NCI-H1105 treated with DMSO at 0.1 percent for 48 hours (cell line): ENCODE measurements around the gene LHCGR.
"Not testable (repeated sequence)": the region's sequence is repeated elsewhere in the genome, so short reads cannot be mapped to it uniquely, and the experiment has no call there.

Experiments used
- DNase-seq: peaks from one replicate; lab custom pipeline; 2025; lab: John Stamatoyannopoulos, UW

Gene LHCGR

DNA sequence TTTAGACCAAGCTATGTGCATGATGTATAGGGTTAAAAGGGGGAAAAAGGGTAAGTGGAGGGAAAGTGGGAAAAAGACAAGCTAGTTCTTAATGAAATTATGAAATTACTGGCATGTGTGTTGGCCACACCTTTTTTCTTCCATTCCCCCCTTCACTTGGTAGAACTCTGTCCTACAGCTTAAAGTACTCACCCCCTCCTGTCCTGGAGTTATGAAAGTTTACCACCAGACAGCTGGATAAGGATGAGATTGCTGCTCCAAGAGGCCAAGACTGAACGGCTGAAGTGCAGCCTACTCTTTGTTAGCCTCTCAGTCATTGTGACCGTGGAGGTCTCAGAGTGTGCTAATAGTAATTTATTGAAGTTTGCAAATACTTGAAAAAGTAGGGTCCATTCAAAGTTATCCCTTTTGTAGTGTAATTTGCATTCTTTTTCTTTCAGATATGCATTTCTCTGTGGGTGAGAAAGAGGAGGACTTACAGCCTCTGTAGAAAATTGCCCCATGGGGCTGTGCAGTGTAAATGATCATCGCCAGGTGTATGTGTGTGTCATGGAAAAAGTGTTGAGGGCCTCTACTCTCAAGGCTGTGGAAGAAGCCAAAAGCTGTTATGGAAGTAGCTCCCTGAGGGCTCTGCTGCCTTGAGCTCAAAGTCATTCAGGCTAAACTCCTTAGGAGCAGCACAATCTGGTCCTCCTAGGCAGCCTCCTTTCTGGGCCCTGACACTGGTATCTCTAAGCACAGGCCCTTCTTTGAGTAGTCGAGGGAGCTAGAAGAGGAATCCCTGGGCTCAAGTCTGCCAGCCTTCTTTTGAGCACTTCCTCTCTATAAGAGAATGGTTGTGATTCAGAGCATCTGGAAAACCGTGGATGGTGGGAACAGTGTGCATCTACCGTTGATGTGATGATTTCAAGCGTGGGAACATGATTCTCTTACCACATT lies 46.2 kb downstream of the LHCGR start:
- DNase-seq, result no peak

DNA sequence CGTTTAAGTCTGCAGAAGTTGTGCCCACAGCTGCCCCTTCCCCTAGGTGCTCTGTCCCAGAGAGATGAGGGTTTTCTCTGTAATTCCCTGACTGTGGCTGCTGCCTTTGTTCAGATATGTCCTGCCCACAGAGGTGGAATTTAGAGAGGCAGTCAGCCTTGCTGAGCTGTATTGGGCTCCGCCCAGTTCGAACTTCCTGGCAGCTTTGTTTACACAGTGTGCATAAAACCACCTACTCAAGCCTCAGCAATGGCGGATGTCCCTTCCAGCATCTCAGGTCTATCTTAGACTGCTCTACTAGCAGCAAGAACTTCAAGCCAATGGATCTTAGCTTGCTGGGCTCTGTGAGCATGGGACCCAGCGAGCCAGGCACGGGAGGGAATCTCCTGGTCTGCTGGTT lies 48.1 kb downstream of the LHCGR start:
- no peak for DNase-seq

DNA sequence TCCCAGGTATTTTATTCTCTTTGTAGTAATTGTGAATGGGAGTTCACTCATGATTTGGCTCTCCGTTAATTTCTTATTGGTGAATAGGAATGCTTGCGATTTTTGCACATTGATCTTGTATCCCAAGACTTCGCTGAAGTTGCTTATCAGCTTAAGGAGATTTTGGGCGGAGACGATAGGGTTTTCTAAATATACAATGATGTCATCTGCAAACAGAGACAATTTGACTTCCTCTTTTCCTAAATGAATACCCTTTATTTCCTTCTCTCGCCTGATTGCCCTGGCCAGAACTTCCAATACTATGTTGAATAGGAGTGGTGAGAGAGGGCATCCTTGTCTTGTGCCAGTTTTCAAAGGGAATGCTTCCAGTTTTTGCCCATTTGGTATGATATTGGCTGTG lies 51.9 kb downstream of the LHCGR start:
- not testable (repeated sequence) for DNase-seq

DNA sequence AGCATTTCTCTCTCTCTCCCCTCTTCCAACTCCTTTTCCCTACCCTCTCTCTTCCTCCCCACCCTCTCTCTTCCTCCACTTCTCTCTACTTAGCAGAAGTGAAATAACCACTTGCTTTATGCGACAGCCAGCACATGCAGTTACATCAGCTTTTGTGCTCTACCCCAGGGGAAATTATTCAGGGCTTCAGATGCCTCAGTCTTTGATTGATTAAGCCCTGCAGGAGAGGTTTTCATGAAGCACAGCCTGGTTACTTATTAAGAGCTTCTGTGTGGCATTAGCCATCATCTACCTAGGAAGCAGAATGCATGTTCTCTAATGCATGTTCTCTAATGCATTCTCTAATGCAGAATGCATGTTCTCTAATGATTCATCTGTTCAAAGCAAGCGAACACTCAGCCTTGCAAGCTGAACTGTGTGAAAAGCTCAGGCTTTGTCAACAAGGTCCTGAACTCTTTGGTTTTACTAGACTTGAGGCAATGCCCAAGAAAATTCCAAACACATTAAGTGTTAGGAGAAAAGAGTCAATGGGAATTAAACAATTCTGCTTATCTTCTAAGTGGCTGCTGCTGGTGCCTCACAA lies 56.1 kb downstream of the LHCGR start:
- no peak for DNase-seq

DNA sequence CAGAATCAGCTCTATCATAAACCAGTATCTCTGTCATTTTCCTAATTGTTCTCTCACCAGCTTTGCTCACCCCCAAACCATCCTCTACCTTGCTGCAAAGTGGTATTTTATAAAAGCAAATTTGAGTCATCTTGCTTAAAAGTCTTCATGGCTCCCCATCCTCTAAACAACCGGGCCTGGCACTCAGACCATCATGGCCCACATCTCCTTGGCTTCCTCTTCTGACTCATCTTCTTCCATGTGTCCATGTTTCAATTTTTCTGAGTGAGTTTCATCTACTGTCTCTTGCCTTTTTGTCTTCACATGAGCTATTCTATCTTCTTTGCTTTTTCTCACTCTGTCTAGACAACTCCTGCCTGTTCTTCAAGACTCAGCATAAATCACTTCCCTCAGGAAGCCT lies 58.6 kb downstream of the LHCGR start:
- no peak for DNase-seq

DNA sequence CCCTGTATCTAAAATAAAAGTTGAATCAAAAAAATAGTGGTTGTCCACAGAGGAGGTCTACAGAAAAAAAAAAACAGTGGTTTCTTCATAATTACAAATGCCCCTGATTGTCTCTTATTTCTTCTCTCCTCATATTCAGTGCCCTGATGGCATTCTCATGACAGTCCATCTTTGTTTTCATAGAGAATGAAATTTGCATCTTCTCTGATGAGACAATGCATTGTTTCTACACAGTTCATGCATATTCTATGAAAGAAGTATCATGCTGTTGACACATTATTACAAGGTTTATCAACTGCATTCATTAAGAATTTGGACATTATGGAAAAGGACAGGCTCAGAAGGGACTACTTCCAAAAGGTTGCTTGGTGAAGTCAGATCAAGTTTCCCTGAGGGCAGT lies 59.5 kb downstream of the LHCGR start:
- no peak for DNase-seq

DNA sequence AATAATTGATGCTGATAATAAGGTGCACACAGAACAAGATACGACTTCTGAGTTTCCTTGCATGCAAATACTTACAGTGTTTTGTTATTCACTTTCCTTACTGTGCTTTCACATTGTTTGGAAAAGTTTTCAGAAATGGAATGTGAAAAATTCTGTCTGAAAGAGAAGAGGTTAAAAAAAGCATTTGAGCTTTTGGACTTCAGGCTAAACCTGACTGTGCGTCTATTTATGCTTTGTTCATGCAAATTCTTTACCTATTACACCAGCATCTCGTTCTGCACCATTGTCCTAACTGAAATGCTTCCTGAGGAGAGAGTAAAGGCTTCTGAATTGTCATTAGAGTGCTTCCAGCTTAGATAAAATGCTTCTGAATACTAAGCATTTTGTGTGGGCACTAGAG lies 61.4 kb downstream of the LHCGR start:
- no peak for DNase-seq

DNA sequence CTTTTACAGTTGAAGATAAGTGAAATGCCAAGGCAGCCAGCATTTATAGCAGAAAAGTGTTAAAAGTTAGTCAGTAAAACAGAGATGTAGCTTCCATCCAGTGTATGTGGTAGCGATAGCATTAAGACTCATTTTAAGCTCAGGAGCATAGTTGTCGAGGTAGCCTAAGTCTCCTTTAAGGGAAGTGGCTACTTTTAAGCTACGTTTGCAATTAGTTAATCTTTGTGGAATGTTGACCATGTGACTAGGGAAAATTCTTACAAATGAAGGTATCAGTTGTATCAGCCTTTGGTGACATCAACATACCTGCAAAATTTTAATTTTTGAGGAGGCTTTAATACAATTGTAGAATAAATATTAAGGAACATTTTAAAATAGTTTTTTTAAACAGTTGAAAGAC lies 61.9 kb downstream of the LHCGR start:
- DNase-seq, result no peak

DNA sequence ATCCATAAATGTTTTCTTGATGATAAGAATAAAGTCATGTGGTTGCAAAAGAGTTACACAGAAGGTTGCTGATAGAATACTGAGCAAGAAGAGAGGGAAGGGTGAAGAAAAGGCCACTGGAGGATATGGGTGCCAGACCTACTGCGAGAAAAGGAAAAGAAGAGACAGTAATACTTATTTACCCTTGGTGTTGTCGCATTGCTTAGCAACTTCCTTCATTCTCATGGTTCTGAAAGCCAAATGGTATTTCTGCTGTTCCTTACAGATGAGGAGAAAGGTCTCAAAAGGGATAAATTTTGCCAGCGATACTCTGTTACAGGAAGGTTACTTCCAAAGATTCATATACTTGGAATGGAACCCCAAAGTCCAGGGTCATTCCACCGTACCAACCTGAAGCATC lies 62.5 kb downstream of the LHCGR start:
- no peak for DNase-seq

DNA sequence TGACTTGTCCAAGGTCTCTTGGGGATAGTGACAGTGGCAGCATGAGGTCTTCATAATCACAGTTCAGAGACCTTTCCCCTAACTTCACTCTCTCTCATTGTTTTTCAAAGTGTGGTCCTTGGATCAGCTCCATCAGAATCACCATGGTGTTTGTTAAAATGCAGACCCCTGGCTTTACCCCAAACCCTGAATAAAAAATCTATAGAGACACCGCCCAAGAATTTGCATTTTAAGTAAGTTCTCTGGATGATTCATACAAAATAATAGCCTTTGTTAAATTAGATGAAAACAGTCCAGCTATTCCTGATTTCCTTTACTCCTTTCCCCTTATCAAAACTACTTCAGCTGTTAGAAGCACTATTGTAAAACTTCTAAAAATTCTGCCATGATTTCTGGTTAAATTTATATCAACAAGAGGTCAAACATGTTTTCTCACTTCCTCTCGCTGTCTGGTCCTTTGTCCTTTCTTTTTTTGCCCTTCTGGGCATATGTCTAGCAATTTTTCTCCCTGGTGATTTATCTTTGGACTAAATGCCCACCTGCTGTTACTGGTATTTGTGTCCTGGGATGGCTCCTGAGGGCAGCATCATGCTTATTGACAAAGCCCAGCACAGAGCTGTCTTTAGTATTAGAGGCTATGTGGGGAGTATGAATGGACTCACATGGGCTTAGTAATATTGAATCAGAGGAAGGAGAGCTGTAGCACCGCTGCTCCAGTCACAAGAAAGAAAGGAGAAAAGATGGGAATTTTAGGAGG lies 63.4 kb downstream of the LHCGR start:
- DNase-seq, result no peak

DNA sequence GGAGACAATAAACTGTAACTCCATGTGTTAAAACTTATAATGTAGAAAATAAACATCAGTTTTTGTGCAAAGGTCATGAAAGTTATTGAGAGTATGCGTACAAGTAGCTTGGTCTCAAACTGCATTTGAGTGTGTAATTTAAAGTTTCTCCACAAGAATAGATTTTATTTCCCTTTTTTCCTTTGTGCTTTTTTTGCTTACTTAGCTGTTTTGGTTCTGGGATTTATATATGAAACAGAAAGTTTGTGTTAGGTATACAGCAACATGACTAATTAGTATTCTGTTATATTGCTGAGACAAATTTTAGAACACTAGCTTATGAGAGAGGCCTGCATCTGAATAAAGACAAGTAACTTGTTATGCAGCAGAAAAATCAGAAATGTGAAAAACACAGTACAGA lies 70.4 kb downstream of the LHCGR start:
- no peak for DNase-seq

DNA sequence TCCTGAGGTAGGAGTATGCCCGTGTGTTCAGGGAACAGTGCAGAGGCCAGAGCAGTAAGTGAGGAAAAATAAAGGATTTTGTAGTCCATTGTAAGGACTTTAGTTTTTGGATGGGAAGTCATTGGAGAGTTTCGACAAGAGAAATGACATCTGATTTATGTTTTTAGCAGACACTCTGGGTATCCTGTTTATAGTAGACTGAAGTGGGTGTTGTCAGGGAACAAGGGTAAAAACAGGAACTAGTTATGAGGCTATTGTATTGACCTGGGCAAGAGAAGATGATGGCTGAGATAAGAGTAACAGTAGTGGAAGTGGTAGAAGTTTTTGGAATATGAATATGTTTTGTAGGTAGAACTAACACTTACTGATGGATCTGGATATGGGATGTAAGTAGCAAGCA lies 78.1 kb downstream of the LHCGR start:
- no peak for DNase-seq

DNA sequence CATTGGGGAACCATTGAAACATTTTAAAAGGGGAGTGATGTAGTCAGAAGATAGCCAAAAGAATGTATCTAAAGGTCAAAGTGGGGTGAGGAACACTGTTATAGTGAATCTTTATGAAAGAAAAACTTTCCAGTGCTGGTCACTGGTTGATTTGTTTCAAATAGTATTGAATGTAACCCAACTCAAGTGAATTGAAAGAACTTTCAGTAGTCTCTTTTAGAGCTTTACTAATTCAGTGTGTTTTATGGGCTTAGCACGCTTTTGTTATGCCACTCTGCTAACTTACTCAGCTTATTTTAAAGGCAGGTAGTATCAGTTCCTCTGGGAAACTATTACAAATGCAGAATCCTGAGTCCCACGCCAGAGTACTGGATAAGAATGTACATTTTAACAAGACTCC lies 80.6 kb downstream of the LHCGR start:
- no peak for DNase-seq

DNA sequence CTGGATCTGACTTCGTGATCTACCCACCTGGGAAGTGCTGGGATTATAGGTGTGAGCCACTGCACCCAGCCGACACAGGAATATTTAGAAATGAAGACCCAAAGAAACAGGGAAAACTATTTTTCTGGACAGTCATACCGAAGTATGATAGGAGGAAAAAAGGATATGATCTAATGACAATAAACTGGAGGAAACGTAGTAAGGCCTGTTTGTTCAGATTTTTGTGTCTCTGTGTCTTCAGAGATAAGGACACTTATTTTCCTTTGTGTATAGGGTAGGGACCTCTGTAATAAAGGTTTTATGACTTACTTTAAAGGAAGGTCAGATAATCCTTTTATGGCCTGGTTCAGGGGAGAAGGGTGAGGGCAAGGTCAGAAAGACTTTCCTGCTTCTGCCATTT lies 81.9 kb downstream of the LHCGR start:
- DNase-seq, result no peak

DNA sequence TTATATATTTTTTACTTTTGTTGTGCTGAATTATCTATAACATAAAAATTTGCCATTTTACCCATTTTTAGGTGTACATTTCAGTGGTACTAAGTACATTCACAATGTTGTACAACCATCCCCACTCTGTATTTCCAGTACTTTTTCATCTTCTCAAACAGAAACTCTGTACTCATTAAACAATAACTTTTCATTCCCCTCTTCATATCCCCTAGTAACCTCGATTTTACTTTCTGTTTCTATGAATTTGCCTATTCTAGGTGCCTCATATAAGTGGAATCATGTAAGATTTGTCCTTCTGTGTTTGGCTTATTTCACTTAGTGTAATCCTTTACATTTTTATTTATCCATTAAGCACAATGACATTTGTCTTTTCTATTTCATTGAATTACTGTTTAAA lies 86.5 kb downstream of the LHCGR start:
- DNase-seq, result no peak

DNA sequence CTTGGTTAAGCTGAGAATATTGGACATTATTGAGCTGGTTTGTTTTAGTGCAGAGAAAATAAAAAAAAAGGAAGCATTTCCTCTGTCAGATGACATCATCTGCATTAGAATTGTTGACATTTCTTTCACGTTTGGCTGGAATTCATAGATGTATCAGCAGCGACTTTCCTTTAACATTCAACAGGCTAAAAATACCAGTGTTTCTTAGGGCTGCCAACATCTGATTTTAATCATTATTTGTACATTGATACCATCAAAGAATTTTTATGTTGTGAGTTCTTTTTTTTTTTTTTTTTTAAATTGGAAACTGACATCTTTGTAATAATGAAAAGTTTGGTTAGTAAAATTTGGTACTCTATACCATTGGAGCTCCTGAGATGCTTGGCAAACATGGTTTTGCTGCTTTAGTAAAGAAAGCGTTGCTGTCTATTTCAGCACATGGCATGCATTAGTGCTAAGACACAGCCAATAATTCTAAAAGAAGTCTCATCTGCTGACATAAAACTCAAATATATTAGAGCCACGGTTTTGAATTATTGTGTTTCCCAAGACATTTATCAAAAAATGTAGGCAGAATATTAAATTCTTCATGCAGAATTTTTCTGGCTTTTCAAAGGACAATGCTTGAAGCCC lies 104.2 kb downstream of the LHCGR start:
- no peak for DNase-seq

DNA sequence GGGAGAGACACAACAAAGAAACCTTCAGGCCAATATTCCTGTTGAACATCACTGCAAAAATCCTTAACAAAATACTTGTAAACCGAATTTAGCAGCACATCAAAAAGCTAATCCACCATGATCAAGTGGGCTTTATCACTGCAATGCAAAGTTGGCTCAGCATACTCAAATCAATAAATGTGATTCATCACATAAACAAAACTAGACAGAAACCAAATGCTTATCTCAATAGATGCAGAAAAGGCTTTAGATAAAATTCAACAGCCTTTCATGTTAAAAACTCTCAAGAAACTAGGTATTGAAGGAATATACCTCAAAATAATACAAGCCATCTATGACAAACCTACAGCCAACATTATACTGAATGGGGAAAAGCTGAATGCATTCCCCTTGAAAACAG lies 117.3 kb downstream of the LHCGR start:
- no peak for DNase-seq
